HL-60/S4 (cell line): Measurements from ENCODE around the gene ELK1.
"Not testable (repeated sequence)": the region's sequence is repeated elsewhere in the genome, so short reads cannot be mapped to it uniquely, and the experiment has no call there.

Experiments
- in situ Hi-C: fragments of 300-500 bp; cut with MboI; formaldehyde crosslinking; loops from 2 replicates; pipeline ENCODE4 v1.14.3; 2022; ENCODE audit warnings: low sequenced_read_pairs

Gene ELK1

GRCh38 chrX:47613082-47613481 is 37.3 kb downstream of the ELK1 start:
- in situ Hi-C loops, result no loop called here

GRCh38 chrX:47612418-47612817 is 37.9 kb downstream of the ELK1 start:
- in situ Hi-C loops, result no loop called here

GRCh38 chrX:47611926-47612325 is 38.4 kb downstream of the ELK1 start:
- in situ Hi-C loops, result no loop called here

GRCh38 chrX:47611489-47611888 is 38.9 kb downstream of the ELK1 start:
- in situ Hi-C loops, result no loop called here

GRCh38 chrX:47610511-47610910 is 39.9 kb downstream of the ELK1 start:
- in situ Hi-C loops, result no loop called here

GRCh38 chrX:47608130-47608810 is 42.1 kb downstream of the ELK1 start:
- in situ Hi-C loops, result no loop called here

- in situ Hi-C loops, result no loop called here
These were observed 43.3 kb downstream of the ELK1 start for GRCh38 chrX:47607091-47607490.

- in situ Hi-C loops, result no loop called here
These were observed 45.3 kb downstream of the ELK1 start for GRCh38 chrX:47605024-47605423.

GRCh38 chrX:47603125-47603524 is 47.2 kb downstream of the ELK1 start:
- in situ Hi-C loops, result not testable (repeated sequence)

GRCh38 chrX:47597222-47597621 is 53.1 kb downstream of the ELK1 start:
- in situ Hi-C loops, result no loop called here

GRCh38 chrX:47596256-47596655 is 54.1 kb downstream of the ELK1 start:
- in situ Hi-C loops, result no loop called here

- in situ Hi-C loops, result no loop called here
These were observed 54.6 kb downstream of the ELK1 start for GRCh38 chrX:47595716-47596251.

GRCh38 chrX:47593522-47593921 is 56.8 kb downstream of the ELK1 start:
- in situ Hi-C loops, result no loop called here

- in situ Hi-C loops, result no loop called here
These were observed 59.4 kb downstream of the ELK1 start for GRCh38 chrX:47590984-47591383.

GRCh38 chrX:47587906-47588735 is 62.2 kb downstream of the ELK1 start:
- in situ Hi-C loops, result no loop called here

- in situ Hi-C loops, result no loop called here
These were observed 63.1 kb downstream of the ELK1 start for GRCh38 chrX:47587091-47587891.

GRCh38 chrX:47586043-47586787 is 64.1 kb downstream of the ELK1 start:
- in situ Hi-C loops, result no loop called here
